GM18499 (cell line): Measurements from ENCODE around the gene PCDH9.
"Not testable (repeated sequence)": the region's sequence is repeated elsewhere in the genome, so short reads cannot be mapped to it uniquely, and the experiment has no call there.

Experiments
- ATAC-seq: cut with Tn5 transposase; IDR thresholded peaks from one replicate; pipeline ENCODE4 v1.9.1; 2021; ENCODE audit warnings: moderate number of reproducible peaks; ENCODE audit not compliant: insufficient read depth, unreplicated experiment

PCDH9 gene

GRCh38 chr13:66266761-66267160 lies 963.4 kb downstream of the PCDH9 start:
- no peak for ATAC-seq

DNA sequence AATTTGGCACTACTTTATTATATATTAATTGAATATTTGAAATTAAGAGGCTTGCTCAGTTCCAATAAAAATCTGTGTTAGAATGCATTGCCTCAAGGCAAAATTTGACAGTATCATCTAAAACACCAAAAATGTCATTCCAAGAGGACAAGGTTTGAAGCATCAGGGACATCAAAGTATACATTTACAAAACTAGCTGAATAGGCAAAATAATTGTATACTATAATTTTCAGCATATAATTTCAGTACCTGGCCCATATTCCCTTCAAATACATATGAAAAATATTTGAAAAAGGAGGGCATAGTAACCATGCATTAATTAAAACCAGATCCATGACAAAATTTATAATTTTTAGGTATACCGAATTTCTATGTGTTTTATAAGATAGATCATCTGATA lies 963.8 kb downstream of the PCDH9 start:
- ATAC-seq, result no peak

- no peak for ATAC-seq
These were observed 964.8 kb downstream of the PCDH9 start for GRCh38 chr13:66265371-66265770.

DNA sequence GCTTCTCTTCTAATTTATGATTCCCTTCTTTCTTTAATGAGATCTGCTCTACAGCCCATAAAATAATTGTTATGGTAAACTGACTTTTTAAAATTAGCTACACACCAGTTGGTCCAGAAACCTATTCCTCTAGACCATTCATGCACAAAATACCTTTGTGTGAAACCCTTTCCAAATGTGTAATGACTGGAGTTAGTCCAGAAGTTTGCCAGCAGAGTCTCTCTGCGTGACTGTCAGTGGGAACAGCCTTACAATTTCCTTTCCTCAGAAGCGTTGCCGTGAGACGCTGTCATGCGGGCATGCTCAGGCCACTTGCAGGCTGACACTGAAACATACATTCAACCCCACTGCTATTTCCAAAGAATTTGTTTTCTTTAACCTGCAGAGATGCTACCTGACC lies 965.2 kb downstream of the PCDH9 start:
- no peak for ATAC-seq

DNA sequence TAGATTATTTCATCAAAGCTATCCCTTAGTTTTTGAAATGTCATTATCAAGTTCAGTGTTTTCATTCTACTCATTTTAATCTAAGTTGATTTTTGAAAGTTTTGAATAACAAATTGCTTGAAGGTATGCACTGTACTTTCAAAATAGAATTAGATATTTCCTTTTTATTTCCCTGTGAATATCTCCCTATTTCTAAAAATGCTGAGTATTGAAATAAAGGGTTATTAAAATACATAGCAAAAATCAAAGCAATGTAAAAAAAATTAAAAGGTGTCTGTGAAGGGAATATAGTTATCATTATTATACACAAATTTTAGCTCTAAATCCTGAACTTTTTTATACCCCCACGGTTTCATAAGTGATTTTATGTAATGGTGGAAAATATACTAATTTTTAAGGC lies 967.8 kb downstream of the PCDH9 start:
- ATAC-seq, result no peak

GRCh38 chr13:66259426-66259825 lies 970.7 kb downstream of the PCDH9 start:
- ATAC-seq, result not testable (repeated sequence)
